ENCODE data around the gene PLCXD1. TPM values are rescaled to one million over a fixed set of nuclear protein-coding genes. Genes with fewer than 3 reads are reported as not detected.
"Not testable (repeated sequence)": the region's sequence is repeated elsewhere in the genome, so short reads cannot be mapped to it uniquely, and the experiment has no call there.

Gene PLCXD1
- polyA plus RNA-seq, 3 donors: 13.2 to 79.4 (median 22.8) TPM

GRCh38 chrX:283115-283845, 2.1 kb downstream of the PLCXD1 start:
- 2 to 4% (median 3%) methylated on average over 43 to 45 of the region's 45 CpGs for WGBS, 3 donors
- no peak overlapping the region for H3K27ac ChIP-seq (ENCODE audit: low read depth, low read length)

- H3K27ac ChIP-seq (ENCODE audit: low read depth, low read length): no peak overlapping the region
- 93 to 96% (median 93%) methylated on average over 13 of the region's 13 CpGs for WGBS, 3 donors
Observed at GRCh38 chrX:285076-285677, 4.0 kb downstream of the PLCXD1 start.

DNA sequence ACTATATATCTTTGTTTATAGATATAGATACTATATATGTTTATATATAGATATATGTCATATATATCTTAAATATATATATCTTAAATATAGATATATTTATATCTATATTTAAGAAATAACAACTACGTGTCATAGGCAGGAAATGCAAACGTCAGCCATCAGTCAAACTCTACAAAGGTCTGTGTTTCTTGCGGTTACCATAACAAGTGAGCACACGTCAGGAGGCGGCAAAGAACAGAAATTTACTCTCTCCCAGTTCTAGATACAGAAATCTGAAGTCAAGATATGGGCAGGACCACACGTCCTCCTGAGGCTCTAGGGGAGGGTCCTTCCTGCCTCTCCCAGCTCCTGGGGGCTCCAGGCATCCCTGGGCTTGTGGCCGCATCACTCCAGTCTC, 6.5 kb downstream of the PLCXD1 start:
- no peak overlapping the region for H3K27ac ChIP-seq (ENCODE audit: low read depth, low read length)
- WGBS, 3 donors: 91 to 94% (median 91%) methylated on average over 7 of the region's 7 CpGs

DNA sequence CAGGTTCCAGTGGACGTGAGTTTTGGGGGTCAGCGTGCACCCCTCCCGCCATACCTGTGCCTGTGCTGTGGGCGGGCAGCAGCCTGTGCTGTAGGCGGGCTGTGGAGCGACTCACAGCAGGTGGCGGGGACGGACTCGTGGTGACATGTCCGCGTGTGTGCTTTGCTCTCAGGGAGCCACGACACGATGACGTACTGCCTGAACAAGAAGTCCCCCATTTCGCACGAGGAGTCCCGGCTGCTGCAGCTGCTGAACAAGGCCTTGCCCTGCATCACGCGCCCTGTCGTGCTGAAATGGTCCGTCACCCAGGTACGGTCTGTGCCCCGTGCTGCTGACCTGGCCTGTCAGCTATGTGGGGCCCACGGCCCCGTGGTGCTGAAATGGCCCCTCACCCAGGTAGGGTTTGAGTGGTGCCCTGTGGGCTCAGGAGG, 7.4 kb downstream of the PLCXD1 start:
- WGBS, 3 donors: 96 to 97% (median 97%) methylated on average over 25 of the region's 25 CpGs
- H3K27ac ChIP-seq (ENCODE audit: low read depth, low read length): no peak overlapping the region

- 93 to 96% (median 94%) methylated on average over 32 to 42 of the region's 42 CpGs for WGBS, 3 donors
- H3K27ac ChIP-seq (ENCODE audit: low read depth, low read length): no peak overlapping the region
Observed at GRCh38 chrX:290476-291166, 9.4 kb downstream of the PLCXD1 start.

DNA sequence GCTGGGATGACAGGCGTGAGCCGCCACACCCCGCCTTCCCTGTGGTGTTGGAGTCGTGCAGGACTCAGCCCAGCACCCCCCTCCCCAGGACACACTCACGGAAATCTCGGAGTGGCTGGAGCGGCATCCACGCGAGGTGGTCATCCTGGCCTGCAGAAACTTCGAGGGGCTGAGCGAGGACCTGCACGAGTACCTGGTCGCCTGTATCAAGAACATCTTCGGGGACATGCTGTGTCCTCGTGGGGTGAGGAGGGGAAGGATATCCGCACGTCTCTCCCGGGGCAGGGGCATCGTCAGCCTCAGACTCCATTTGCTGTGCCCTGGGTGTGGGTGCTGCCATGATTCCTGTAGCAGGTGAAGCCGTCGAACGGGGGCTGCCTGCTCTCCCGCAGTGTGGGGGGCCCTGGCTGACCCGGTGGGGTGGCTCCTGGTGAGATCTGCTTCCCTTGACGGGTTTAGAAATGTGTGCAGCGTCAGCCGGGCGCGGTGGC, 10.3 kb downstream of the PLCXD1 start:
- no peak overlapping the region for H3K27ac ChIP-seq (ENCODE audit: low read depth, low read length)
- WGBS, 3 donors: 97 to 98% (median 98%) methylated on average over 29 of the region's 29 CpGs

- WGBS, 3 donors: 97 to 98% (median 98%) methylated on average over 47 of the region's 47 CpGs
- H3K27ac ChIP-seq (ENCODE audit: low read depth, low read length): no peak overlapping the region
Observed at GRCh38 chrX:292900-293897, 12.0 kb downstream of the PLCXD1 start.

DNA sequence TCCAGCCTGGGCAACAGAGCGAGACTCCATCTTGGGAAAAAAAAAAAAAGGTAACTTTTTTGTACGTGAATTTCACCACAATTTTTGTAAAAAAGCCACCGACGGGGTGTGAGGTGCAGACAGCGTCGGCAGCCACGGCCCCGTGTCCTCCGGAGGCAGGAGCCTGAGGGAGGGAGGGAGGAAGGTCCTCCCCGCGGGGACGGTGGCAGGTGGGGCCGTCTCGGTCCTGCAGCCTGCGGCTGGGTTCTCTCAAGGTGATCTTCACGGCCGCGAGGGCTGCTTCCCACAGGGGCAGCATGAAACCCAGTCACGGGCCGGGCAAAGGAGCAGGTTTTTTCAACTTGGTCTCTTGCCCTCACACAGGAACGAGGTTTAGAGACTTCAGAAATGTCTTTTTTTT, 14.0 kb downstream of the PLCXD1 start:
- H3K27ac ChIP-seq (ENCODE audit: low read depth, low read length): no peak overlapping the region
- 92 to 97% (median 95%) methylated on average over 21 of the region's 21 CpGs for WGBS, 3 donors

DNA sequence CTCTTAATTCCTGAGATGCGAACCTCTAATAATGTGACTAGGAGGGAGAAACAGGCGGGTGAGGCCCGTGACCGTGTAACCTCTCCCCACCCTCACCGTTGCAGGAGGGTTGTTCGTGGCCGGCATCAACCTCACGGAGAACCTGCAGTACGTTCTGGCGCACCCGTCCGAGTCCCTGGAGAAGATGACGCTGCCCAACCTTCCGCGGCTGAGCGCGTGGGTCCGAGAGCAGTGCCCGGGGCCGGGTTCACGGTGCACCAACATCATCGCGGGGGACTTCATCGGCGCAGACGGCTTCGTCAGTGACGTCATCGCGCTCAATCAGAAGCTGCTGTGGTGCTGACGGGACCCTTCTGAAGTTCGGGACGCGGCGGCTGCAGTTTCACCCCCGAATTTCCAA, 17.8 kb downstream of the PLCXD1 start:
- 97% methylated on average over 36 of the region's 36 CpGs for WGBS, 3 donors

DNA sequence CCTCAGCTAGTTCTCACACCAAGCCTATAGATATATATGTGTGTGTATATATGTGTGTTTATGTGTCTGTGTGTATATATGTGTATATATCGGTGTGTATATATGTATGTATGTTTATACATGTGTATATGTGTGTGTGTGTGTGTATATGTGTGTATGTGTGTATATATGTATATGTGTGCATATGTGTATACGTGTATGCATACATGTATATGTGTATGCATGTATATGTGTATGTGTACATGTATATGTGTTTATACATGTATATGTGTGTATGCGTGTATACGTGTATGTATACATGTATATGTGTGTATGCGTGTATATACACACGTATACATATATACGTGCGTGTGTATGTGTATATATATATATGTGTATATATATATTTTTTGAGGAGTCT, 19.2 kb downstream of the PLCXD1 start:
- 89 to 97% (median 95%) methylated on average over 8 of the region's 8 CpGs for WGBS, 3 donors
- no peak overlapping the region for H3K27ac ChIP-seq (ENCODE audit: low read depth, low read length)

More for the DNA sequence above, 17.8 kb downstream of the PLCXD1 start:
- no peak overlapping the region for H3K27ac ChIP-seq (ENCODE audit: low read depth, low read length)

DNA sequence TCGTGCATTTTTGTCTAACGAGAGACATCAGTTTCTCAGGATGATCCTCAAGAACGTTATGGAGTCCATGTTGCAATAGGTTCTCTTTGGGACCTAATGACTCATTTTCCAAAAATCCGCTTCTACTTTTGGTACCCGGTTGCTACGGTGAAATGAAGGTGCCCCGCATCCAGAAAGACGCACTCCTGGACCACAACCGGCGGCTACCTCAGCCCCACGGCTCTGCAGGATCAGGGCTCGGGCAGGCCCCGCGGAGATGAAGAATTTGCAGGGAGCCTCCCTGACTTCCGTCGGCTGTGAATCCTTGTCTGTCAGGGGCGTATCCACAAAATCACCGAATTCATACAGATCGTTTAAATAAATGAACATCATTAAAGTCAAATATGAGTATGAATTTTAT, 21.8 kb downstream of the PLCXD1 start:
- no peak overlapping the region for H3K27ac ChIP-seq (ENCODE audit: low read depth, low read length)
- 92 to 95% (median 94%) methylated on average over 19 of the region's 19 CpGs for WGBS, 3 donors

DNA sequence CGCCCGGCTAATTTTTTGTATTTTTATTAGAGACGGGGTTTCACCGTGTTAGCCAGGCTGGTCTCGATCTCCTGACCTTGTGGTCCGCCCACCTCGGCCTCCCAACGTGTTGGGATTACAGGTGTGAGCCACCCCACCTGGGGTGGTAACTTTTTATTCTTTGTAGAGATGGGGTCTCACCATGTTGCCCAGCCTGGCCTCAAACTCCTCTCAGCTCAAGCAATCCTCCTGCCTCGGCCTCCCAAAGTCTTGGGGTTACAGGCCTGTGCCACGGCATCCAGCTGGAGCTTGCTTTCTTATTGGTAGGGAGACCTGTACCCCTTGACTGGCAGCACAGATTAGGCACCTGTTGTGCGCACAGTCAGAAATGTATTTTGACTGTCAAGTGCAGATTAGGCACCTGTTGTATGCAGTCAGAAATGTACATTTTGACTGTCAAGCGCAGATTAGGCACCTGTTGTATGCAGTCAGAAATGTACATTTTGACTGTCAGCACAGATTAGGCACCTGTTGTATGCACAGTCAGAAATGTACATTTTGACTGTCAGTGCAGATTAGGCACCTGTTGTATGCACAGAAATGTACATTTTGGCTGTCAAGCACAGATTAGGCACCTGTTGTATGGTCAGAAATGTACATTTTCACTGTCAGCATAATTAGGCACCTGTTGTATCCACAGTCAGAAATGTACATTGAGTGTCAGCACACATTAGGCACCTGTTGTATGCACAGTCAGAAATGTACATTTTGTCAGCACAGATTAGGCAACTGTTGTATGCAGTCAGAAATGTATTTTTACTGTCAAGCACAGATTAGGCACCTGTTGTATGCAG, 24.8 kb downstream of the PLCXD1 start:
- 91 to 96% (median 96%) methylated on average over 12 of the region's 12 CpGs for WGBS, 3 donors
- not testable (repeated sequence) for H3K27ac ChIP-seq (ENCODE audit: low read depth, low read length)

- not testable (repeated sequence) for H3K27ac ChIP-seq (ENCODE audit: low read depth, low read length)
- 96 to 99% (median 97%) methylated on average over 3 of the region's 3 CpGs for WGBS, 3 donors
Observed at GRCh38 chrX:306614-307251, 25.6 kb downstream of the PLCXD1 start.

GRCh38 chrX:307261-308111, 26.3 kb downstream of the PLCXD1 start:
- no peak overlapping the region for H3K27ac ChIP-seq (ENCODE audit: low read depth, low read length)
- 96 to 98% (median 96%) methylated on average over 51 to 58 of the region's 58 CpGs for WGBS, 3 donors

DNA sequence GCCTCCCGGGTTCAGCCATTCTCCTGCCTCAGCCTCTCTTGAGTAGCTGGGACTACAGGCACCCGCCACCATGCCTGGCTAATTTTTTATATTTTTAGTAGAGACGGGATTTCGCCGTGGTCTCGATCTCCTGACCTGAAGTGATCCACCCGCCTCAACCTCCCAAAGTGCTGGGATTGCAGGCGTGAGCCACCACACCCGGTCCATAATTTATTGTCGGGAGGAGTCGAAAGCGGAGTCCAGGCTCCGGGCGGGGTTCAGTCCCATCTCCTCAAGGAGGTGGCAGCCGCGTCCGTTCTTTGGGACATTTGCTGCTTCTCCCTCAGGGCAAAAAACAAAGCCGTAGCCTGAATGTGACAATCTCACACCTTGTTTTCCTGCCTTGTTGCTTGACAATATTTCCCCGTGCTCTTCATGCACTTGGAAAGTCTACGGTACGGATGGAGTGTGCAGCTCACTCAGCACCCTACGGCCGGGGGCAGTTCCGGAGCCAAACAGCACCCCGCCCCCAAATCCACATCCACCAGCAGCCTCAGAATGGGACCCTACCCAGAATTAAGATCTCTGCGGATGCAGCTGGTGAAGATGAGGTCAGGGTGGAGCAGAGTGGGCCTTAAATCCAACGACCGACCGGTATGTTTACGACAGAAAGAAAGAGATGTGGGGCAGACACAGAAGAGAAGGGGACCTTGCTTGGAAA, 27.8 kb downstream of the PLCXD1 start:
- 94 to 95% (median 95%) methylated on average over 30 of the region's 30 CpGs for WGBS, 3 donors

More for the DNA sequence above, 27.8 kb downstream of the PLCXD1 start:
- no peak overlapping the region for H3K27ac ChIP-seq (ENCODE audit: low read depth, low read length)

Measured in adipose tissue (tissue), 3 donors.